ENCODE measurements around the gene SLC37A2. TPM values are rescaled to one million over a fixed set of nuclear protein-coding genes. Genes with fewer than 3 reads are reported as not detected.

SLC37A2 gene
- total RNA-seq, 1 experiment from 2014 or later = 10.2 TPM

- H3K9me2 ChIP-seq (replicated peaks; ENCODE audit: low read length) = no peaks in the 10 kb centered on the region
- no peak overlapping the region for H3K9ac ChIP-seq (ENCODE audit: low read length)
- H3K4me1 ChIP-seq (ENCODE audit: insufficient read depth, low read length) = no peaks in the 10 kb centered on the region
- intact Hi-C loops (cut with micrococcal nuclease) = no loop called here
- no peak overlapping the region for H2AFZ ChIP-seq (ENCODE audit: low read length)
- ChIA-PET POLR2A (ENCODE audit: unreplicated experiment) (no interaction called here), CTCF (no interaction called here)
- H3F3A ChIP-seq (ENCODE audit: low read length, unreplicated experiment) = no peaks in the 10 kb centered on the region
- H3K9me3 ChIP-seq (ENCODE audit: low read length) = no peaks in the 10 kb centered on the region
- no peaks in the 10 kb centered on the region for H4K20me1 ChIP-seq (ENCODE audit: low read length)
- no TSS peak for BruUV-seq (replicated peaks)
- no peak overlapping the region for H3K27ac ChIP-seq (ENCODE audit: low read length)
- no peak overlapping the region for H3K4me2 ChIP-seq (ENCODE audit: low read length)
- no peaks in the 10 kb centered on the region for H3K36me3 ChIP-seq (ENCODE audit: low read depth, low read length)
- no peak overlapping the region for H3K4me3 ChIP-seq (ENCODE audit: low read length)
- H3K27me3 ChIP-seq (ENCODE audit: low read length) = no peaks in the 10 kb centered on the region
- TF ChIP-seq EZH2phosphoT487 (IDR thresholded peaks at IDR 0.05; ENCODE audit: borderline replicate concordance, low read length) (no peak), CTCF (conservative IDR thresholded peaks at IDR 0.05; ENCODE audit: low read depth, low read length) (no peak), EZH2 (IDR thresholded peaks at IDR 0.05; ENCODE audit: low read length, unreplicated experiment) (no peak)
- no peak for ATAC-seq
- H3K79me2 ChIP-seq (ENCODE audit: low read length) = no peaks in the 10 kb centered on the region
- no peak for DNase-seq
Measured at GRCh38 chr11:125056931-125057692, 6.0 kb upstream of the SLC37A2 start.

- ChIA-PET CTCF (no interaction called here), POLR2A (ENCODE audit: unreplicated experiment) (no interaction called here)
- Histone ChIP-seq H3K27ac (ENCODE audit: low read length) (no peak overlapping the region), H2AFZ (ENCODE audit: low read length) (no peak overlapping the region), H3K36me3 (ENCODE audit: low read depth, low read length) (no peaks in the 10 kb centered on the region), H3K9me3 (ENCODE audit: low read length) (no peaks in the 10 kb centered on the region), H3K9ac (ENCODE audit: low read length) (no peak overlapping the region), H3K9me2 (replicated peaks; ENCODE audit: low read length) (no peaks in the 10 kb centered on the region), H3K27me3 (ENCODE audit: low read length) (no peaks in the 10 kb centered on the region), H3K4me1 (ENCODE audit: insufficient read depth, low read length) (0 out of 2 replicates have a peak, but pooled peaks cover 3% of the 10 kb centered on the region), H3K4me3 (ENCODE audit: low read length) (no peak overlapping the region), H4K20me1 (ENCODE audit: low read length) (no peaks in the 10 kb centered on the region), H3K4me2 (ENCODE audit: low read length) (no peak overlapping the region), H3K79me2 (ENCODE audit: low read length) (no peaks in the 10 kb centered on the region), H3F3A (ENCODE audit: low read length, unreplicated experiment) (no peaks in the 10 kb centered on the region)
- ATAC-seq (no peak), DNase-seq (no peak)
- intact Hi-C loops (cut with micrococcal nuclease) = no loop called here
- no TSS peak for BruUV-seq (replicated peaks)
- TF ChIP-seq EZH2phosphoT487 (IDR thresholded peaks at IDR 0.05; ENCODE audit: borderline replicate concordance, low read length) = no peak
- TF ChIP-seq EZH2 (IDR thresholded peaks at IDR 0.05; ENCODE audit: low read length, unreplicated experiment) = no peak
- TF ChIP-seq CTCF (conservative IDR thresholded peaks at IDR 0.05; ENCODE audit: low read depth, low read length) = no peak
Measured at GRCh38 chr11:125057693-125058016, 5.5 kb upstream of the SLC37A2 start.

- BruUV-seq (replicated peaks) = no TSS peak
- intact Hi-C loops (cut with micrococcal nuclease) = loop anchor here (5.0 kb wide), 1 partner anchor 89 kb away; no protein-coding TSS in a partner anchor
Measured at GRCh38 chr11:125061281-125061680, 1.8 kb upstream of the SLC37A2 start.

More at GRCh38 chr11:125061281-125061680, 1.8 kb upstream of the SLC37A2 start:
- H3K27me3 ChIP-seq (ENCODE audit: low read length) = no peaks in the 10 kb centered on the region
- no peak overlapping the region for H3K4me3 ChIP-seq (ENCODE audit: low read length)
- CTCF ChIA-PET = no interaction called here
- no peaks in the 10 kb centered on the region for H3F3A ChIP-seq (ENCODE audit: low read length, unreplicated experiment)
- no peak overlapping the region for H2AFZ ChIP-seq (ENCODE audit: low read length)
- no peaks in the 10 kb centered on the region for H3K79me2 ChIP-seq (ENCODE audit: low read length)
- ATAC-seq (no peak), DNase-seq (no peak)
- no peaks in the 10 kb centered on the region for H3K36me3 ChIP-seq (ENCODE audit: low read depth, low read length)
- H3K4me2 ChIP-seq (ENCODE audit: low read length) = no peak overlapping the region
- no peaks in the 10 kb centered on the region for H4K20me1 ChIP-seq (ENCODE audit: low read length)
- TF ChIP-seq EZH2 (IDR thresholded peaks at IDR 0.05; ENCODE audit: low read length, unreplicated experiment) (no peak), EZH2phosphoT487 (IDR thresholded peaks at IDR 0.05; ENCODE audit: borderline replicate concordance, low read length) (no peak), CTCF (conservative IDR thresholded peaks at IDR 0.05; ENCODE audit: low read depth, low read length) (no peak)
- H3K27ac ChIP-seq (ENCODE audit: low read length) = no peak overlapping the region
- H3K9me2 ChIP-seq (replicated peaks; ENCODE audit: low read length) = no peaks in the 10 kb centered on the region
- POLR2A ChIA-PET (ENCODE audit: unreplicated experiment) = no interaction called here
- peaks cover 12% of the 10 kb centered on the region; the same call in 1 of the 2 replicates for H3K4me1 ChIP-seq (ENCODE audit: insufficient read depth, low read length)
- no peak overlapping the region for H3K9ac ChIP-seq (ENCODE audit: low read length)
- no peaks in the 10 kb centered on the region for H3K9me3 ChIP-seq (ENCODE audit: low read length)

All from PC-3 (cell line).